ENCODE results near the gene LRMDA. TPM values are rescaled to one million over a fixed set of nuclear protein-coding genes. Genes with fewer than 3 reads are reported as not detected.

Gene LRMDA
- total RNA-seq, 1 experiment from 2014 or later, result not detected

GRCh38 chr10:76192151-76192550 is 760.7 kb downstream of the LRMDA start:
- no peaks in the 10 kb centered on the region for H4K20me1 ChIP-seq (ENCODE audit: insufficient read depth, low read depth, low read length)
- no peaks in the 10 kb centered on the region for H3K9me3 ChIP-seq (ENCODE audit: low read length)
- no peaks in the 10 kb centered on the region for H3K27me3 ChIP-seq (ENCODE audit: low read length)
- H3K4me2 ChIP-seq (ENCODE audit: low read depth, low read length, poor library complexity, severe bottlenecking), result no peak overlapping the region
- H3K36me3 ChIP-seq (ENCODE audit: insufficient read depth, low read length), result no peaks in the 10 kb centered on the region
- H3K4me1 ChIP-seq (ENCODE audit: low read length), result no peaks in the 10 kb centered on the region
- H2AFZ ChIP-seq (ENCODE audit: low read length), result no peak overlapping the region
- DNase-seq, result no peak
- H3K9me2 ChIP-seq (replicated peaks; ENCODE audit: insufficient read depth, low read length), result no peaks in the 10 kb centered on the region
- H3K9ac ChIP-seq (ENCODE audit: low read length), result no peak overlapping the region
- no peaks in the 10 kb centered on the region for H3K79me2 ChIP-seq (ENCODE audit: low read length)
- H3K27ac ChIP-seq (ENCODE audit: low read length), result no peak overlapping the region
- no peak overlapping the region for H3K4me3 ChIP-seq (ENCODE audit: low read length)

DNA sequence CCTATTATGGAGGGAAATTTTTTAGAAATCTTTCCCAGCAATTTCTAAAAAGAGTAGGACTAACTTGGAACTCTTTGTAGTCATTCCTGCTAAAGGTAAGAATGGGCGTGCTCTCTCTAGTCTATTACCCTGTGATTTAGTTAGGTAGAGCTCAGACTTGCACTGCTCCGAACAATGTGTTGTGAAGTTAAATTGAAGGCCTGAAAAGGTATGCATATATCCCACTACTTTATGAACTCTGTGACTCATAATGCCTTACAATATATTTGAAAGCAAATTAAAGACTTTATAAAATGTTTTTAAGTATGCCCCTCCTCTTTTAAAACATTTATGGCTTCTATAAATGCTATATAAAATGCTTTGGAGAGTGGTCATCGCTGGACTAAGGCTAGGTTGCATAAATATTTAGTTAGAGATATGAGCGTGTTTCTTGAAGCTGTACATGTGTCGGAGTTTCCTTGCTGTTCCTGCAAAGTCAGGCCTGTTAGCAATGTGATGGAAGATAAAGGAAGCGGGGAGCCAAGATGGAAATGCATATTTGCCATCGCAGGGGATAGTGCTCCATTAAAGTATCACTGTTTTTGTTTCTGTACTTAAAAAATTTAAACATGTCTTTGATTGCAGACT is 761.4 kb downstream of the LRMDA start:
- no peaks in the 10 kb centered on the region for H3K9me3 ChIP-seq (ENCODE audit: low read length)
- H3K27ac ChIP-seq (ENCODE audit: low read length), result no peak overlapping the region
- no peak overlapping the region for H3K4me3 ChIP-seq (ENCODE audit: low read length)
- H3K9me2 ChIP-seq (replicated peaks; ENCODE audit: insufficient read depth, low read length), result no peaks in the 10 kb centered on the region
- H3K4me1 ChIP-seq (ENCODE audit: low read length), result no peaks in the 10 kb centered on the region
- no peaks in the 10 kb centered on the region for H3K36me3 ChIP-seq (ENCODE audit: insufficient read depth, low read length)
- H3K79me2 ChIP-seq (ENCODE audit: low read length), result no peaks in the 10 kb centered on the region
- no peak overlapping the region for H3K9ac ChIP-seq (ENCODE audit: low read length)
- no peaks in the 10 kb centered on the region for H4K20me1 ChIP-seq (ENCODE audit: insufficient read depth, low read depth, low read length)
- no peaks in the 10 kb centered on the region for H3K27me3 ChIP-seq (ENCODE audit: low read length)
- no peak overlapping the region for H2AFZ ChIP-seq (ENCODE audit: low read length)
- no peak overlapping the region for H3K4me2 ChIP-seq (ENCODE audit: low read depth, low read length, poor library complexity, severe bottlenecking)
- DNase-seq, result no peak

- Histone ChIP-seq H2AFZ (ENCODE audit: low read length) (no peak overlapping the region), H3K4me3 (ENCODE audit: low read length) (no peak overlapping the region), H3K9me2 (replicated peaks; ENCODE audit: insufficient read depth, low read length) (no peaks in the 10 kb centered on the region), H3K4me1 (ENCODE audit: low read length) (no peaks in the 10 kb centered on the region), H3K79me2 (ENCODE audit: low read length) (no peaks in the 10 kb centered on the region), H3K27ac (ENCODE audit: low read length) (no peak overlapping the region), H3K4me2 (ENCODE audit: low read depth, low read length, poor library complexity, severe bottlenecking) (no peak overlapping the region), H3K27me3 (ENCODE audit: low read length) (no peaks in the 10 kb centered on the region), H3K9me3 (ENCODE audit: low read length) (no peaks in the 10 kb centered on the region), H3K36me3 (ENCODE audit: insufficient read depth, low read length) (no peaks in the 10 kb centered on the region), H4K20me1 (ENCODE audit: insufficient read depth, low read depth, low read length) (no peaks in the 10 kb centered on the region), H3K9ac (ENCODE audit: low read length) (no peak overlapping the region)
- DNase-seq, result no peak
These were observed 764.4 kb downstream of the LRMDA start for GRCh38 chr10:76195654-76196390.

GRCh38 chr10:76197293-76197692 is 765.9 kb downstream of the LRMDA start:
- Histone ChIP-seq H3K36me3 (ENCODE audit: insufficient read depth, low read length) (no peaks in the 10 kb centered on the region), H4K20me1 (ENCODE audit: insufficient read depth, low read depth, low read length) (no peaks in the 10 kb centered on the region), H3K27me3 (ENCODE audit: low read length) (no peaks in the 10 kb centered on the region), H3K4me2 (ENCODE audit: low read depth, low read length, poor library complexity, severe bottlenecking) (no peak overlapping the region), H3K4me1 (ENCODE audit: low read length) (no peaks in the 10 kb centered on the region), H3K27ac (ENCODE audit: low read length) (no peak overlapping the region), H3K9me2 (replicated peaks; ENCODE audit: insufficient read depth, low read length) (no peaks in the 10 kb centered on the region), H3K9ac (ENCODE audit: low read length) (no peak overlapping the region), H3K79me2 (ENCODE audit: low read length) (no peaks in the 10 kb centered on the region), H3K4me3 (ENCODE audit: low read length) (no peak overlapping the region), H3K9me3 (ENCODE audit: low read length) (no peaks in the 10 kb centered on the region), H2AFZ (ENCODE audit: low read length) (no peak overlapping the region)
- no peak for DNase-seq

GRCh38 chr10:76198287-76199035 is 767.0 kb downstream of the LRMDA start:
- Histone ChIP-seq H3K4me1 (ENCODE audit: low read length) (no peaks in the 10 kb centered on the region), H3K4me2 (ENCODE audit: low read depth, low read length, poor library complexity, severe bottlenecking) (no peak overlapping the region), H3K9me2 (replicated peaks; ENCODE audit: insufficient read depth, low read length) (no peaks in the 10 kb centered on the region)

GRCh38 chr10:76201962-76202361 is 770.5 kb downstream of the LRMDA start:
- DNase-seq, result no peak
- H3K9me2 ChIP-seq (replicated peaks; ENCODE audit: insufficient read depth, low read length), result no peaks in the 10 kb centered on the region
- H3K36me3 ChIP-seq (ENCODE audit: insufficient read depth, low read length), result no peaks in the 10 kb centered on the region

More at GRCh38 chr10:76198287-76199035, 767.0 kb downstream of the LRMDA start:
- no peaks in the 10 kb centered on the region for H3K79me2 ChIP-seq (ENCODE audit: low read length)
- no peaks in the 10 kb centered on the region for H3K9me3 ChIP-seq (ENCODE audit: low read length)
- no peak overlapping the region for H3K4me3 ChIP-seq (ENCODE audit: low read length)
- DNase-seq, result no peak
- no peaks in the 10 kb centered on the region for H4K20me1 ChIP-seq (ENCODE audit: insufficient read depth, low read depth, low read length)
- no peak overlapping the region for H3K27ac ChIP-seq (ENCODE audit: low read length)
- no peak overlapping the region for H3K9ac ChIP-seq (ENCODE audit: low read length)
- no peak overlapping the region for H2AFZ ChIP-seq (ENCODE audit: low read length)
- H3K27me3 ChIP-seq (ENCODE audit: low read length), result no peaks in the 10 kb centered on the region
- no peaks in the 10 kb centered on the region for H3K36me3 ChIP-seq (ENCODE audit: insufficient read depth, low read length)

DNA sequence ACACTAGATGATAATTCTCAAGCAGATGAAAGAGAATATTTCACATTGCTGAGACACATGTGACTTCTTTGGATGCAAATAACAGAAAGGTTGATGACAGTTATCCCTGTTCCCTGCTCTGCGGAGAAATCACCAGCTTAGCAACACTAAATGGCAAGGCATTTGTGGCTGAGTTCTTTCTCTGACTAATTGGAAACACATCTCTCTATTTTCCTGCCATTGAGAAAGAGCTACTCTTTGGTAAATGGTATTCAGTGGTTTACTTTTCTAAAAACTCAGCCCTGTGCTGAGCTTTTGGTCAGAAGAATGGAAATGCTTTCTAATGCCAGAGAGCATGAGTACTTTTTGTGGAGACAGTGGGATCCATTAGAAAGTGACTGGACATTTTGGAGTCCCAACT is 771.4 kb downstream of the LRMDA start:
- Histone ChIP-seq H3K4me3 (ENCODE audit: low read length) (no peak overlapping the region), H2AFZ (ENCODE audit: low read length) (no peak overlapping the region), H3K9me2 (replicated peaks; ENCODE audit: insufficient read depth, low read length) (no peaks in the 10 kb centered on the region), H3K36me3 (ENCODE audit: insufficient read depth, low read length) (no peaks in the 10 kb centered on the region), H3K9me3 (ENCODE audit: low read length) (no peaks in the 10 kb centered on the region), H3K4me2 (ENCODE audit: low read depth, low read length, poor library complexity, severe bottlenecking) (no peak overlapping the region), H3K4me1 (ENCODE audit: low read length) (no peaks in the 10 kb centered on the region), H3K9ac (ENCODE audit: low read length) (no peak overlapping the region), H3K27ac (ENCODE audit: low read length) (no peak overlapping the region), H3K27me3 (ENCODE audit: low read length) (no peaks in the 10 kb centered on the region), H4K20me1 (ENCODE audit: insufficient read depth, low read depth, low read length) (no peaks in the 10 kb centered on the region), H3K79me2 (ENCODE audit: low read length) (no peaks in the 10 kb centered on the region)
- DNase-seq, result no peak

More at GRCh38 chr10:76201962-76202361, 770.5 kb downstream of the LRMDA start:
- no peaks in the 10 kb centered on the region for H3K9me3 ChIP-seq (ENCODE audit: low read length)
- H3K4me3 ChIP-seq (ENCODE audit: low read length), result no peak overlapping the region
- no peak overlapping the region for H3K9ac ChIP-seq (ENCODE audit: low read length)
- H3K27me3 ChIP-seq (ENCODE audit: low read length), result no peaks in the 10 kb centered on the region
- no peak overlapping the region for H2AFZ ChIP-seq (ENCODE audit: low read length)
- H3K4me2 ChIP-seq (ENCODE audit: low read depth, low read length, poor library complexity, severe bottlenecking), result no peak overlapping the region
- no peaks in the 10 kb centered on the region for H3K79me2 ChIP-seq (ENCODE audit: low read length)
- no peaks in the 10 kb centered on the region for H3K4me1 ChIP-seq (ENCODE audit: low read length)
- no peak overlapping the region for H3K27ac ChIP-seq (ENCODE audit: low read length)
- H4K20me1 ChIP-seq (ENCODE audit: insufficient read depth, low read depth, low read length), result no peaks in the 10 kb centered on the region

GRCh38 chr10:76205361-76205760 is 773.9 kb downstream of the LRMDA start:
- H2AFZ ChIP-seq (ENCODE audit: low read length), result no peak overlapping the region

More at GRCh38 chr10:76205361-76205760, 773.9 kb downstream of the LRMDA start:
- H3K9ac ChIP-seq (ENCODE audit: low read length), result no peak overlapping the region
- no peak overlapping the region for H3K4me3 ChIP-seq (ENCODE audit: low read length)
- H3K36me3 ChIP-seq (ENCODE audit: insufficient read depth, low read length), result no peaks in the 10 kb centered on the region
- no peaks in the 10 kb centered on the region for H3K9me3 ChIP-seq (ENCODE audit: low read length)
- no peak for DNase-seq
- no peak overlapping the region for H3K4me2 ChIP-seq (ENCODE audit: low read depth, low read length, poor library complexity, severe bottlenecking)
- H3K9me2 ChIP-seq (replicated peaks; ENCODE audit: insufficient read depth, low read length), result no peaks in the 10 kb centered on the region
- no peaks in the 10 kb centered on the region for H4K20me1 ChIP-seq (ENCODE audit: insufficient read depth, low read depth, low read length)
- no peak overlapping the region for H3K27ac ChIP-seq (ENCODE audit: low read length)
- no peaks in the 10 kb centered on the region for H3K27me3 ChIP-seq (ENCODE audit: low read length)
- H3K4me1 ChIP-seq (ENCODE audit: low read length), result no peaks in the 10 kb centered on the region
- no peaks in the 10 kb centered on the region for H3K79me2 ChIP-seq (ENCODE audit: low read length)
